SU-DHL-6 (cell line): ENCODE results near the gene SGCA.

ENCODE experiments used
- H2AFZ ChIP-seq: fragments of 200-600 bp; sonication (generic); 2 replicates; pipeline ENCODE4 v1.6.1; 2014; ENCODE audit warnings: low read depth, mild to moderate bottlenecking, moderate library complexity, mixed read lengths, antibody characterized with exemption, low read length; ENCODE audit not compliant: severe bottlenecking
- H3F3A ChIP-seq: fragments of 200-600 bp; shearing (Covaris generic); 2 replicates; pipeline ENCODE4 v1.6.0; 2016; ENCODE audit warnings: antibody characterized with exemption, mild to moderate bottlenecking; ENCODE audit not compliant: insufficient read depth
- H3K27ac ChIP-seq: fragments of 200-600 bp; sonication (generic); 2 replicates; pipeline ENCODE4 v1.5.1; 2016; ENCODE audit warnings: low read depth, mild to moderate bottlenecking, low read length, moderate library complexity, mixed read lengths
- H3K27me3 ChIP-seq: fragments of 200-600 bp; sonication (generic), shearing (Covaris generic); 2 replicates; pipeline ENCODE4 v1.6.0; 2014; ENCODE audit warnings: mild to moderate bottlenecking, low read length
- H3K36me3 ChIP-seq: fragments of 200-600 bp; sonication (generic); 2 replicates; pipeline ENCODE4 v1.6.1; 2014; ENCODE audit warnings: mild to moderate bottlenecking, low read length, mixed read lengths
- H3K4me2 ChIP-seq: fragments of 300-600, 200-600 bp; shearing (Covaris generic), sonication (generic); 2 replicates; pipeline ENCODE4 v1.6.0; 2014; ENCODE audit warnings: low read length, low read depth, mild to moderate bottlenecking; ENCODE audit not compliant: poor library complexity, severe bottlenecking
- H3K4me3 ChIP-seq: fragments of 200-600 bp; sonication (generic); 2 replicates; pipeline ENCODE4 v1.5.1; 2014; ENCODE audit warnings: antibody characterized with exemption, low read length, mild to moderate bottlenecking, mixed read lengths; ENCODE audit not compliant: insufficient read depth, poor library complexity, severe bottlenecking
- H3K79me2 ChIP-seq: fragments of 200-600 bp; sonication (generic); 2 replicates; pipeline ENCODE4 v1.6.1; 2014; ENCODE audit warnings: mild to moderate bottlenecking, low read length, moderate library complexity; ENCODE audit not compliant: insufficient read depth
- H3K9ac ChIP-seq: fragments of 200-600 bp; sonication (generic); 2 replicates; pipeline ENCODE4 v1.7.0; 2014; ENCODE audit warnings: mild to moderate bottlenecking, low read length
- H3K9me2 ChIP-seq: fragments of 200-600 bp; sonication (generic); replicated peaks from 2 replicates; pipeline ENCODE4 v1.6.1; 2014; ENCODE audit warnings: low read length; ENCODE audit not compliant: insufficient read depth
- H3K9me3 ChIP-seq: fragments of 200-600 bp; sonication (generic); 2 replicates; pipeline ENCODE4 v1.6.1; 2014; ENCODE audit warnings: low read length, mixed read lengths; ENCODE audit not compliant: insufficient read depth
- H4K20me1 ChIP-seq: fragments of 200-600 bp; sonication (generic); 2 replicates; pipeline ENCODE4 v1.6.1; 2014; ENCODE audit warnings: low read depth, mild to moderate bottlenecking, antibody characterized with exemption, low read length, moderate library complexity, mixed read lengths
- CTCF ChIP-seq: fragments of 200-600 bp; sonication (generic); IDR thresholded peaks from one replicate; pipeline ENCODE4 v1.5.1; 2017; ENCODE audit warnings: antibody characterized with exemption, mild to moderate bottlenecking, low read length, moderate library complexity; ENCODE audit not compliant: insufficient read depth, poor library complexity, severe bottlenecking
- EZH2phosphoT487 ChIP-seq: fragments of 200-600 bp; sonication (generic), shearing (Covaris generic); conservative IDR thresholded peaks from 2 replicates; pipeline ENCODE4 v1.6.1; 2018; ENCODE audit warnings: mild to moderate bottlenecking, antibody characterized with exemption, low read length, moderate library complexity, mixed read lengths

SGCA gene

GRCh38 chr17:50165867-50166517 is at the start of gene SGCA:
TSS of gene SGCA (plus strand) at chr17:50166005. CDS start at chr17:50166041, 36 bp downstream.
- Histone ChIP-seq H3K27me3 (no peaks in the 10 kb centered on the region), H3K9me2 (no peaks in the 10 kb centered on the region), H3K36me3 (no peaks in the 10 kb centered on the region), H4K20me1 (no peaks in the 10 kb centered on the region), H3K27ac (no peak within 1 kb of the TSS), H2AFZ (no peak within 1 kb of the TSS), H3K9ac (no peak within 1 kb of the TSS), H3K4me3 (no peak within 1 kb of the TSS), H3K9me3 (no peaks in the 10 kb centered on the region), H3F3A (no peaks in the 10 kb centered on the region), H3K4me2 (no peak within 1 kb of the TSS), H3K79me2 (no peaks in the 10 kb centered on the region)
- no peak for TF ChIP-seq EZH2phosphoT487
- TF ChIP-seq CTCF: no peak

GRCh38 chr17:50117202-50118051 is 48.4 kb upstream of the SGCA start:
- no peak overlapping the region for H3K4me2 ChIP-seq

GRCh38 chr17:50118076-50118827 is 47.6 kb upstream of the SGCA start:
- Histone ChIP-seq H3K79me2 (no peaks in the 10 kb centered on the region), H3K9ac (no peak overlapping the region), H3F3A (no peaks in the 10 kb centered on the region), H2AFZ (no peak overlapping the region), H3K36me3 (no peaks in the 10 kb centered on the region), H3K27ac (no peak overlapping the region), H3K4me3 (no peak overlapping the region), H3K4me2 (no peak overlapping the region), H4K20me1 (no peaks in the 10 kb centered on the region), H3K9me2 (no peaks in the 10 kb centered on the region), H3K9me3 (no peaks in the 10 kb centered on the region), H3K27me3 (no peaks in the 10 kb centered on the region)
- no peak for TF ChIP-seq EZH2phosphoT487
- TF ChIP-seq CTCF: no peak

More at GRCh38 chr17:50117202-50118051, 48.4 kb upstream of the SGCA start:
- no peak overlapping the region for H2AFZ ChIP-seq
- H3K9me3 ChIP-seq: no peaks in the 10 kb centered on the region
- no peaks in the 10 kb centered on the region for H3K27me3 ChIP-seq
- no peaks in the 10 kb centered on the region for H3K79me2 ChIP-seq
- no peak for TF ChIP-seq EZH2phosphoT487
- no peak for TF ChIP-seq CTCF
- H3K9me2 ChIP-seq: no peaks in the 10 kb centered on the region
- no peak overlapping the region for H3K4me3 ChIP-seq
- no peak overlapping the region for H3K27ac ChIP-seq
- H3K36me3 ChIP-seq: no peaks in the 10 kb centered on the region
- H4K20me1 ChIP-seq: no peaks in the 10 kb centered on the region
- H3F3A ChIP-seq: no peaks in the 10 kb centered on the region
- no peak overlapping the region for H3K9ac ChIP-seq
